Endodermal cell (in vitro differentiated cells): Measurements from ENCODE around the gene DPP6. TPM values are rescaled to one million over a fixed set of nuclear protein-coding genes. Genes with fewer than 3 reads are reported as not detected.

Source experiments
- DNase-seq: peaks from one replicate; pipeline ENCODE4 v3.0.0-alpha.2; 2017
- H3K27ac ChIP-seq: 2 replicates; pipeline ENCODE4 v1.5.1; 2013; ENCODE audit warnings: mild to moderate bottlenecking, low read depth, low read length, moderate library complexity
- H3K27me3 ChIP-seq: 2 replicates; pipeline ENCODE4 v1.6.1; 2013; ENCODE audit warnings: mild to moderate bottlenecking, low read length, moderate library complexity; ENCODE audit not compliant: insufficient read depth, control insufficient read depth, poor library complexity, severe bottlenecking
- H3K36me3 ChIP-seq: 2 replicates; pipeline ENCODE4 v1.7.0; 2013; ENCODE audit warnings: mild to moderate bottlenecking, low read length, moderate library complexity; ENCODE audit not compliant: control insufficient read depth, insufficient read depth
- H3K4me1 ChIP-seq: one replicate; pipeline ENCODE4 v1.7.0; 2013; ENCODE audit warnings: low read length; ENCODE audit not compliant: control insufficient read depth, insufficient read depth
- H3K4me3 ChIP-seq: 2 replicates; pipeline ENCODE4 v1.5.1; 2013; ENCODE audit warnings: mild to moderate bottlenecking, low read length, moderate library complexity
- H3K9ac ChIP-seq: 2 replicates; pipeline ENCODE4 v1.6.1; 2013; ENCODE audit warnings: mild to moderate bottlenecking, low read length, moderate library complexity; ENCODE audit not compliant: poor library complexity, severe bottlenecking; ENCODE audit errors: extremely low read depth
- H3K9me3 ChIP-seq: 2 replicates; pipeline ENCODE4 v1.6.1; 2013; ENCODE audit warnings: mild to moderate bottlenecking, low read length, moderate library complexity; ENCODE audit not compliant: control insufficient read depth
- H3K27ac Mint-ChIP-seq: 2 replicates; pipeline ENCODE4 v1.8.0; 2020; ENCODE audit warnings: mixed read lengths
- H3K27me3 Mint-ChIP-seq: 2 replicates; pipeline ENCODE4 v1.8.0; 2021; ENCODE audit warnings: mild to moderate bottlenecking, mixed read lengths; ENCODE audit not compliant: insufficient read depth
- H3K36me3 Mint-ChIP-seq: 2 replicates; pipeline ENCODE4 v1.8.0; 2020; ENCODE audit warnings: low read depth, mixed read lengths
- H3K4me1 Mint-ChIP-seq: 2 replicates; pipeline ENCODE4 v1.8.0; 2020; ENCODE audit warnings: mixed read lengths
- H3K4me3 Mint-ChIP-seq: 2 replicates; pipeline ENCODE4 v1.8.0; 2020; ENCODE audit warnings: mild to moderate bottlenecking, moderate library complexity, mixed read lengths
- H3K9me3 Mint-ChIP-seq: 2 replicates; pipeline ENCODE4 v1.8.0; 2020; ENCODE audit warnings: mild to moderate bottlenecking, mixed read lengths
- CTCF ChIP-seq: fragments of 200-600 bp; sonication (generic); conservative IDR thresholded peaks from 2 replicates; pipeline ENCODE4 v1.5.0; 2021; ENCODE audit warnings: antibody characterized with exemption, mild to moderate bottlenecking
- WGBS, 2 experiments: methylation state at CpG; one replicate each; pipeline versions ENCODE4 v1.1.5 to v1.1.7; 2013; ENCODE audit warnings: missing lambda C conversion rate in 2 of 2, mixed read lengths in 1 of 2; ENCODE audit not compliant: insufficient coverage in 1 of 2, insufficient read length in 1 of 2; 5-methylcytosine and 5-hydroxymethylcytosine counted together
- total RNA-seq, 2 donors: library from RNA; stranded (reverse); fragmentation: NEBNext Ultra II Directional in 1 of 2; extraction: Animal tissue kit (Norgen Biotek cat#: 25700) in 1 of 2; gene quantifications; 2 replicates in 1 of 2; 3 replicates in 1 of 2; pipeline ENCODE4 v1.2.1, GENCODE V29; 2021

DPP6 gene
- total RNA-seq, 2 donors from 2014 or later, result 1.7 to 3.0 TPM

DNA sequence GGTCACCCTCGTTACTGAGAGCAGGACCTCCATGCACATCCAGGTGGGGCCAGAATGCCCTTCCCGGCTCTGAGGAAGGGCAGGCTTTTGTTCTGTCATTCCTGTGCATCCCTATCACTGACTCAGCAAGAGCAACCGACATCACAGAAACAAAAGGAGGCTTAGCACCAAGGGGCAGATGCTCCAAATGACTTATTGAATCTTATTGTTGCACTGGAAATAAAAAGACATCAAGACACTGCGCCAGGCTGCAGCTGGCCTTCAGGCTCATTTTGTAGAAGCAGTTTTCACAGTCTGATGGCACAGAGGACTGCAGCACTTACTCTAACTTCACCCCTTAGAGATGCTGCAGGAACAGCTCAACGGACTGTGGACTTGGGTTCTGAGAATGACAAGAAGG, 824.3 kb downstream of the DPP6 start:
- peaks cover 8% of the 10 kb centered on the region for H3K4me1 Mint-ChIP-seq
- TF ChIP-seq CTCF, result no peak
- H3K27ac ChIP-seq, result no peak overlapping the region
- peaks cover 3% of the 10 kb centered on the region for H3K27me3 Mint-ChIP-seq
- H3K9me3 Mint-ChIP-seq, result no peaks in the 10 kb centered on the region
- no peak for DNase-seq
- H3K36me3 ChIP-seq, result no peaks in the 10 kb centered on the region
- H3K4me3 Mint-ChIP-seq, result no peak overlapping the region
- H3K4me1 ChIP-seq, result no peaks in the 10 kb centered on the region
- H3K27ac Mint-ChIP-seq, result no peak overlapping the region
- H3K36me3 Mint-ChIP-seq, result no peaks in the 10 kb centered on the region
- 77 to 91% methylated on average over 3 to 5 of the region's 5 CpGs for WGBS, 2 experiments
- no peaks in the 10 kb centered on the region for H3K9me3 ChIP-seq
- no peaks in the 10 kb centered on the region for H3K27me3 ChIP-seq
- H3K4me3 ChIP-seq, result no peak overlapping the region
- H3K9ac ChIP-seq, result no peak overlapping the region

DNA sequence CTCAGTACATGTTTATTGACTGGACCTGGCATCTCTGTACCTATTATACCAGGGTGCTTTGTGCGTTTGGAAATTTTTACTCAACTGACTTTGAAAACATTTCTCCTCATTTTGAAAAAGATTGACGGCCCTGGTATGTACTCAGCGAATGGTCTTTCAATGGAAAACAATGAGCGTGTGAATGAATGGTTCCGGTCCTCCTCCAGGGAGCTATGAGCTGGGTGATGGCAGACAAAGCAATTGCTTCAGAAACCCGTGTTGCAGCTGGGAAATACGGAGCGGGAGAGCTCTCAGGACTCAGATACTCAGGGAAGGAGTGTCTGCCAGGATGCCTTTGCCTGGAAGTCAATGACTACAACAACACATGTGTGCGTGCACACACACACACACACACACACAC, 824.8 kb downstream of the DPP6 start:
- no peak for DNase-seq
- H3K36me3 Mint-ChIP-seq, result no peaks in the 10 kb centered on the region
- H3K4me1 Mint-ChIP-seq, result peaks cover 5% of the 10 kb centered on the region
- Histone ChIP-seq H3K4me1 (no peaks in the 10 kb centered on the region), H3K9me3 (no peaks in the 10 kb centered on the region), H3K36me3 (no peaks in the 10 kb centered on the region), H3K4me3 (no peak overlapping the region), H3K9ac (no peak overlapping the region), H3K27me3 (no peaks in the 10 kb centered on the region), H3K27ac (no peak overlapping the region)
- no peaks in the 10 kb centered on the region for H3K9me3 Mint-ChIP-seq
- H3K27me3 Mint-ChIP-seq, result peaks cover 3% of the 10 kb centered on the region
- TF ChIP-seq CTCF, result no peak
- no peak overlapping the region for H3K4me3 Mint-ChIP-seq
- no peak overlapping the region for H3K27ac Mint-ChIP-seq
- WGBS, 2 experiments, result 74 to 90% methylated on average over 8 to 9 of the region's 9 CpGs

DNA sequence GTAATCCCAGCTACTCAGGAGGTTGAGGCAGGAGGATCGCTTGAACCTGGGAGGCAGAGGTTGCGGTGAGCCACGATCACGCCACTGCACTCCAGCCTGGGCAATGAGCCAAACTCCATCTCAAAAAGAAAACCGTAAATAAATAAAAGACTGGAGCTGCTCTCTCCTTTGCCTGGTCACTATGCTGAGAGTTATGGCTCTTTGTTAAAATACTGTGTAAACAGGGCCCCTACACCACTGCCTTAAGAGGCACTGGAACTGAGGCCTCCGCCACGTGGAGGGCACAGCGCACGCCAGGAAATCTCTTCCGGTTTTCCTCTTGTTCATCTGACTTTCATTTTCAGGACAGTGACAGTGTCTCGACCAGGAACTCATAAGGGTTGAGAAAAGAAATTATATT, 827.4 kb downstream of the DPP6 start:
- no peaks in the 10 kb centered on the region for H3K9me3 Mint-ChIP-seq
- no peak for TF ChIP-seq CTCF
- H3K27ac ChIP-seq, result no peak overlapping the region
- WGBS, 2 experiments, result 95 to 96% methylated on average over 9 to 11 of the region's 11 CpGs
- H3K9ac ChIP-seq, result no peak overlapping the region
- H3K36me3 Mint-ChIP-seq, result no peaks in the 10 kb centered on the region
- no peaks in the 10 kb centered on the region for H3K4me1 ChIP-seq
- H3K36me3 ChIP-seq, result no peaks in the 10 kb centered on the region
- peaks cover 3% of the 10 kb centered on the region for H3K27me3 Mint-ChIP-seq
- H3K4me3 ChIP-seq, result no peak overlapping the region
- H3K27me3 ChIP-seq, result no peaks in the 10 kb centered on the region
- no peaks in the 10 kb centered on the region for H3K4me1 Mint-ChIP-seq
- no peak for DNase-seq
- peaks cover 7% of the 10 kb centered on the region for H3K9me3 ChIP-seq
- H3K4me3 Mint-ChIP-seq, result no peak overlapping the region
- H3K27ac Mint-ChIP-seq, result no peak overlapping the region
